Measurements from ENCODE around the gene F7.
"Not testable (repeated sequence)": the region's sequence is repeated elsewhere in the genome, so short reads cannot be mapped to it uniquely, and the experiment has no call there.

Gene F7

GRCh38 chr13:113102302-113102701 is 3.3 kb upstream of the F7 start:
- not testable (repeated sequence) for DNase-seq (ENCODE audit: low spot score)

- DNase-seq (ENCODE audit: low spot score): no peak
These were observed 2.9 kb upstream of the F7 start for GRCh38 chr13:113102727-113103126.

- no peak for DNase-seq (ENCODE audit: low spot score)
These were observed 1.9 kb upstream of the F7 start for GRCh38 chr13:113103646-113104045.

GRCh38 chr13:113105921-113106452 is 396 bp downstream of the F7 start:
- no peak for DNase-seq (ENCODE audit: low spot score)

- no peak for DNase-seq (ENCODE audit: low spot score)
These were observed 1.2 kb downstream of the F7 start for GRCh38 chr13:113106711-113107351.

GRCh38 chr13:113108521-113108920 is 2.9 kb downstream of the F7 start:
- not testable (repeated sequence) for DNase-seq (ENCODE audit: low spot score)

- no peak for DNase-seq (ENCODE audit: low spot score)
These were observed 3.8 kb downstream of the F7 start for GRCh38 chr13:113109151-113110047.

GRCh38 chr13:113110048-113110851 is 4.7 kb downstream of the F7 start:
- no peak for DNase-seq (ENCODE audit: low spot score)

GRCh38 chr13:113110852-113111315 is 5.3 kb downstream of the F7 start:
- no peak for DNase-seq (ENCODE audit: low spot score)

GRCh38 chr13:113111821-113112220 is 6.2 kb downstream of the F7 start:
- DNase-seq (ENCODE audit: low spot score): not testable (repeated sequence)

GRCh38 chr13:113112475-113112874 is 6.9 kb downstream of the F7 start:
- not testable (repeated sequence) for DNase-seq (ENCODE audit: low spot score)

- no peak for DNase-seq (ENCODE audit: low spot score)
These were observed 7.6 kb downstream of the F7 start for GRCh38 chr13:113112893-113113845.

GRCh38 chr13:113113846-113114271 is 8.3 kb downstream of the F7 start:
- DNase-seq (ENCODE audit: low spot score): no peak

- DNase-seq (ENCODE audit: low spot score): no peak
These were observed 9.1 kb downstream of the F7 start for GRCh38 chr13:113114511-113115362.

GRCh38 chr13:113115363-113116205 is 10.0 kb downstream of the F7 start:
- DNase-seq (ENCODE audit: low spot score): no peak

GRCh38 chr13:113116206-113116800 is 10.7 kb downstream of the F7 start:
- no peak for DNase-seq (ENCODE audit: low spot score)

- DNase-seq (ENCODE audit: low spot score): no peak
These were observed 11.3 kb downstream of the F7 start for GRCh38 chr13:113116871-113117271.

GRCh38 chr13:113117335-113117872 is 11.8 kb downstream of the F7 start:
- no peak for DNase-seq (ENCODE audit: low spot score)
